Limb (tissue), 2 donors: ENCODE measurements around the gene RAP1GAP2.

Experiments
- DNase-seq, 2 donors: peaks; one replicate each; pipeline ENCODE4 v3.0.0-alpha.2; 2016; ENCODE audit errors: extremely low spot score in 2 of 2

The RAP1GAP2 gene

GRCh38 chr17:2911035-2911754 lies 115.0 kb downstream of the RAP1GAP2 start:
- DNase-seq = no peak

DNA sequence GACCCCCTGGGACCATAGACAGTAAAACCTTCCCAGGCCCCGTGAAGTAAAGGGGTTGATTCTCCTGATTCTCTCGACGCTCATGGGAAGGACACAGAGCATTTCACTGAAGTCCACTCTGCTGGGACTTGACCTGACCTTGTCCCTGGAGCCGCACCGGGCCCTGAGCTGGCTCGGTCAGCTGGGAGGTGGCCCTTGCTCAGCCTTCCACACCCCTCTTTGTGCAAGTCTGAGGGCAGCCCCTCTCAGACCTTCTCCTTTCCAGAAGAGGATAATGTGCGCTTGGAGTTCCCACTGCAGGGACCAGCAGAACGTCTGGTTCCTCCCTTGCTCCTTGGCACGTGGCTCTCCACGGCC lies 115.5 kb downstream of the RAP1GAP2 start:
- DNase-seq = no peak

GRCh38 chr17:2912754-2913153 lies 116.5 kb downstream of the RAP1GAP2 start:
- DNase-seq = no peak

GRCh38 chr17:2916461-2916860 lies 120.2 kb downstream of the RAP1GAP2 start:
- DNase-seq = no peak

- no peak for DNase-seq
Measured at GRCh38 chr17:2921443-2921842, 125.2 kb downstream of the RAP1GAP2 start.

DNA sequence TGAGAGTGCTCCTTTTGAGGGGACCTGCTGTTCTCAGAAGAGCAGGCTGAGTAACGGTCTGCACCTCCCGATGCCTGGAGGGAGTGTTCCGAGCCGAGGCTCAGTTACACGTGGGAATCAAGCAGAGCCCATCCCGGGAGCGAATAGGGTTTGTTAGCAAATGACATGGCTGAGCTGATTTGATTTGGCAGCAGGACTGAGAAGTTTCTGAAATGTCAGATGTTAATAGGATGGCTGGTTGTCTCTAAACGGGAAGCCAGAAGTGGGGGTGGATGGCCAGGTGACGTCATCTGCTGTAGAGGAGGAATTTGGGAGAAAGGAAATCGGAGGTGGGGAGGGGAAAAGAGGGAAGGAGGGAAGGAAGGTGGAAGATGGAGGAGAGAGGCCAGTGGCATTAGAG lies 128.0 kb downstream of the RAP1GAP2 start:
- no peak for DNase-seq

DNA sequence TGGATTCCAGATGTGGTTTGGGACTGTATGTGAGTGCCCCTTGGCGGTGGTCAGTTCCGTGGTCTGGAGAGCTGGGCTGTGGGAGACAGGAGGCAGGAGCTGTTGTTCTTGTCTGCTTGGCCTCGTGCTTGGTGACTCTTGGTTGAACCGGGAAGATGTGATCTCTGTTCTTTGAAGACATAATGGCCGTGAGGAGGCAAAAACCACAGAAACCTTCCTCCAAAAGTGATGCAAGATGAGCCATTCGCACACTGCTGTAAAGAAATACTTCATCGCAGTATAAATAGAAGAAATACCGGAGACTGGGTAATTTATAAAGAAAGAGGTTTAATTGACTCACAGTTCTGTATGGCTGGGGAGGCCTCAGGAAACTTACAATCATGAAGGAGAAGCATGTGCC lies 128.8 kb downstream of the RAP1GAP2 start:
- DNase-seq = no peak

DNA sequence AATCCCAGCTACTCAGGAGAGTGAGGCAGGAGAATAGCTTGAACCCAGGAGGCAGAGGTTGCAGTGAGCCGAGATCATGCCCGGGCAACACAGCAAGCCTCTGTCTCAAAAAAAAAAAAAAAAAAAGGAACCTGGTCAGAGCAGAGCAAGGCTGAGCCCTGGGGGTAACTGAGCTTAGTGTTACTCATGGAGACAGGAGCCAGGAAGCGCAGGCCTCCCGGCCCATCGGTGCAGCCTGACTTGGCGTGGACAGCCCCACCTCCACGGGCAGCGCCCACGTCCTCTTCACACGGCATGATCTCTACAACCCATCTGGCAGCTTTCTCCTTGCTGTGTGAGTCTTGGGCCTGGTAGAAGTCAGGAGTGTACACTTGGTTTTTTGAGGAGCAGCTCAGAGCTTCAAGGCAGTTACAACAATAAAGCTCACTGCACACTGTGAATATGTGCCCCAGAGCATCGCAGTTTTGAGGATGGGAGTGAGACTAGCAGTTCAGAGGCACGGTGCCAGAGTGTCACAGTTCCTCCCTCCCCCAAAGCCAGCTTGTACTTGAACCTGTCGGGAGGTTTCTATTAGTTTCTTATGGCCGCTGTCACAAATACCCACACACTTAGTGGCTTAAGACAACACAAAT lies 129.9 kb downstream of the RAP1GAP2 start:
- no peak for DNase-seq

DNA sequence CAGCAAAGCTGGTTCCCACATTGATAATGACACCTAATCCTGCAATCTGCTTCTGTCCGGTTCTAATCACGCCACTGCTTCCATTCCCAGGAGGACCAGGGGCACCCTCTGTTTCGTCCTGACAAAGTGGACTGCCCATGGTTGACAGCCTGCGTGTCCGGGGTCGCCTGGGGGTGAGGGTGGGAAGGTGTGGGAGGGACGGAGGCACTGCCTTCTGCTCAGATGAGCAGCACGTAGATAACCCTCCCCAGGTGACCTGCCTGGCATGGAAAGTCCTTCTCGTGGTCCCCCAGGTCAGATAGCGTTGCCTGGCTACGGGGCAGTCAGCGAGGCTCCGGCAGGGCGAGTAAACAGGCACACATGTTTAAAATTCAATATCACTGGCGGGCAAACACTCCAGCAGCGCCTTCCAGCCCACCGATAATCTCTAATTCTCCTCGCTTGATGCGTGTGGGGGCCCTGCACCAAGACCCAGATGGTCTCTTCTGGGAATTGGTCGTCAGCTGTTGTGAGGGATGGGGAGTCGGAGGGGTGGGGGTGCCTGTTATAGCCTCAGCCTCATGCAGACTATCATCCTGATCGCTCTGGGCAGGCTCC lies 132.2 kb downstream of the RAP1GAP2 start:
- DNase-seq = no peak

DNA sequence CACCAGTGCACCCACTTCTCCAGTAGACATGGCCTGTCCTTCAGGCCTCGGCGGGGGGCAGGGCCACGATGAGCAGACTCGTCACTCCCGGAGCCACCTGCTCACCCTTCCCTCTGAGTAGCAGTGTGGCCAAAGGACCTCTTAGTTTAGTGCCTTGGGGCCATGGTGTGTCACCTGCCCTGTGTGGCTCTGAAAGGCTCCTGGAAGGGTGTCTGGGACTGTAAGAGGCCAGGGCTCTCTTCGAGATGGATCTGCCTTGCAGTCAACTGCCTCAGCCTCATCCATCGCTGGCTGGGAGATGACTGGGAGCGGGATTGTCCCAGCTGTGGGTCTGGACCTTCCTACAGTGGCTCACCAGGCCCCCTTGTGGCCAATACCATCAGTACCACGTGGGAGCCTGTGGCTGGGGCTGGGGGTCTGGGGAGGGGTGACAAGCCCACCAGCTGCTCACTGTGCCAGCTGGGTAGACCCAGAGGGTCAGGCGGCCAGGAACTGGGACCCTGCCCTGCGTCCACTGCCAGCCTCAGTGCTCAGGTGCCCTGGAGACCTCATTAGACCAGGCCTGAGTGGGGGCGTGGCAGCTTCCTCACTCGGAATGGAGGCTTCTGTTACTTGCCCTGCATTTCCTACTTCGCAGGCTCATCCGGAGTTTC lies 133.8 kb downstream of the RAP1GAP2 start:
- peak in 1 of 2 donors; percentile 63 for DNase-seq

GRCh38 chr17:2931876-2932275 lies 135.6 kb downstream of the RAP1GAP2 start:
- DNase-seq = no peak

- DNase-seq = no peak
Measured at GRCh38 chr17:2932946-2933345, 136.7 kb downstream of the RAP1GAP2 start.

DNA sequence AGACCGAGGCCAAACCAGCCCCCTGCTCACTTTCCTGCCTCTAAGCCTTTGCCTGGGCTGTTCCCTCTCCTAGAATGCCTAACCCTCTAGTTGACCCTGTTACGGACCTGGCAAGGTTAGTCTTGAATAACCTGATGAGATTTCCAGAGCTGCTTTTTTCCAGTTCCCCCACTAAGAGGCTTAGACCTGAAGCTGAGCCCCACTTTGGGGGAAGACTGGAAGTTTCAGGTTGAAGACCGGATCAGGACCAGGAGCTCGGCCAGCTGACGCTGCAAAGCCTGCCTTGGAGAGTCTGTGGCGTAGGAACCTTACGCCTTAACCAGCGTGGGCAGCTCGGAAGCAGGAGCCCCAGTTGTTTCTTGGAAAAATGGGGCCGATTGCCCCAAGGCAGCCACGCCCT lies 137.4 kb downstream of the RAP1GAP2 start:
- no peak for DNase-seq

DNA sequence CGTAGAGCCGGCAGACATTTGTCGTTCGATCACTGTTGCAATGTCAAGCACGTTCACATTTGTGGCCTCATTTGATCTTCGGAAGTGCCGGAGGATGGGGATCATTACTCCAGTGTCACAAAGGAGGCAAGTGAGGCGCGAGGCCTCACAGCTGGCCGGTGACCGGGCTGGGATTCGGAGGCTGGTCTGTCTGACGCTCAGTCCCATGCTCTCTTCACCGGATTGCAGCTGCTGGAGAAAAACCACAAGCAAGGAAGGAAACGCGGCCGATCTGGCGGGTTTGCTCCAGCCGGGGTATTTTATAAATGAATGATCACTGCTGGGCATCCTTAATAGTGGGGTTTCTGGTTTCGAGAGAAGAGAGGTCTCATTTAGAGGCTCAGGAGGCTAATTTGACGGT lies 139.4 kb downstream of the RAP1GAP2 start:
- DNase-seq = no peak

GRCh38 chr17:2936351-2936750 lies 140.1 kb downstream of the RAP1GAP2 start:
- no peak for DNase-seq

- no peak for DNase-seq
Measured at GRCh38 chr17:2936771-2937321, 140.6 kb downstream of the RAP1GAP2 start.

DNA sequence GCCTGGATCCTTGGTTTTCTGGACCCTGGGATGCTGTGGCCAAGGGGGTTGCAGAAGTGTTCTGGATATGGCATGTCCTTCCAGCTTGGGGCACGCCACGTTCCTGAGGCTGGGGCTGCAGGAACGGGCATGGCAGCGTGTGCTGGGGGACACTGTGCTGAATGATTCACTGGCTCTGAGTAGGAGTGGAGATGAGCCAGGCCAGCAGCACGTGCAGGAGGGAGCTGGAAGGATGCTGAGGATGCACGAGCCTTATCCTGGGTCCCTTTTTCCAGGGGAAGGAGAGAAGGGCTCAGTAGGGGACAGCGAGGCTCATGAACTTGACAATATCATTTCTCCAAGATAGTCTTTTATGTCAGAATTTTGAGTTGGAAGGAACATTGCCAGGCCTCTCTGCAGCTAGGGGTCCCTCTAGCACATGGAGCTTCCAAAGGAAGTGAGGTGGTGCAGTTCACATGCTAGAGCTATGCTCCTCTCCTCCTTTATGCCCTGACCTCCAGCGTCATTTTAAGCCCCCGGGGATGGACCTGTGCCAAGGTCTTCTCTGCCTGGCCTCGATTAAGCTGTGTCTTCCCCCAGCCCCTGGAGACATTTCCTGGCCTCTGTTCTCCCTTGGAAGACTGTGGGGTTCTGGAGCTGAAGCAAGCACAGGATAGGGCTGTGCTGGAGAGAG lies 141.2 kb downstream of the RAP1GAP2 start:
- no peak for DNase-seq

DNA sequence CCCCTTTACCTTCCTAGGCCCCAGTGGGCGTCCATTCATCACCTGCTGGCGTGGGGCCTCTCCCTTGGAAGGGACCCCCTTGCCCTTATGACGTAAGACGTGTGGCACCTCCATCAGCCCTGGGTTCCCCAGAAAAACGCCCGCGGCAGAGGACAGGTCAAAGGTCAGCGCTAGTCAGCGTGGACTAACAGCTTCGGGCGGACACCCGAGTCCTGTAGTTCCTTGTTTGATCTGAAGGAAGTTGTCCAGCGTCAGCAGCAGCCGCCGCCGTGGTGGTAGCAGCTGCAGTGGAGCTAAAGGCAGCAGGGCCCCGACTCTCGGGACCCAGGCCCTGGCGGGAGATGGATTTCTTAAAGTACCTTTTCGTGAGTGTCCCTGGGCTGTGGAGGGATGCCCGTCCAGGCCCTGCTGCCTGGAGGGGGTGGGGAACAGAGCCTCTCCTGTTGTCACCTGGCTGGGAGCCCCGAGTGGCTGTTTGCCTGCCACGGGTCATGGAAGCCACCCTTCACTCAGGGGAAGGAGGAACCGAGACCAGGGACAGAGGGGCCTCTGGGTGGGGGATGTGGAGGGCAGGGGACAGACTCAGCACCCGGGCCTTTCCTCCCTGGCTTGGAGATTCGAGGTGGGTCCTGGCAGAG lies 143.6 kb downstream of the RAP1GAP2 start:
- peak in 1 of 2 donors; percentile 31 for DNase-seq

DNA sequence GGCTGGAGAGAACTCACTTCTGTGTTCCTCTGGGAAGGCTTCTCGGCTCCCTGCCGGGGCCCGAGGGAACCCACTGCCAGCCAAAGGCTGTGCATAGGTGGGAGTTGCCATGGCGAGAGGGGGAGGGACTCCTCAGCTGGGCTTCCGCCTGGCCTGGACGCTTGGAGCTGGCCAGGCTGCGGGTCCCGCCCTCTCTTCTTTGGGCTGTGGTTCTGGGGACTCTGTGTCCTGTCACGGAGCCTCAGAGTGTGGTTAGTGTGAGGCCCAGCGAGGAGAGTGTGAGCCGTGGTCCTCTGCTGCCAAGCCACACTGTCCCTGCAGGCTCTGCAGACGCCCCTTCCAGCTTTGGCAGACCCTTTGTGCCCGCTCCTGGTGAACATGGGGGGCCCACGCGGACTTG lies 144.1 kb downstream of the RAP1GAP2 start:
- peak in 1 of 2 donors; percentile 46 for DNase-seq

GRCh38 chr17:2943981-2944380 lies 147.7 kb downstream of the RAP1GAP2 start:
- no peak for DNase-seq

- DNase-seq = no peak
Measured at GRCh38 chr17:2945299-2945698, 149.1 kb downstream of the RAP1GAP2 start.
